ENCODE measurements around the gene NDUFS6. TPM values are rescaled to one million over a fixed set of nuclear protein-coding genes. Genes with fewer than 3 reads are reported as not detected.

The NDUFS6 gene
- total RNA-seq, 6 experiments from 2014 or later, result 33.7 to 55.7 (median 46.2) TPM

GRCh38 chr5:1771149-1772065, 29.8 kb upstream of the NDUFS6 start:
- no peak overlapping the region for H3K27ac Mint-ChIP-seq
- H3K27me3 Mint-ChIP-seq (ENCODE audit: insufficient read depth), result peaks cover 20% of the 10 kb centered on the region
- no peaks in the 10 kb centered on the region for H3K9me3 Mint-ChIP-seq
- TF ChIP-seq, protein P1, sequence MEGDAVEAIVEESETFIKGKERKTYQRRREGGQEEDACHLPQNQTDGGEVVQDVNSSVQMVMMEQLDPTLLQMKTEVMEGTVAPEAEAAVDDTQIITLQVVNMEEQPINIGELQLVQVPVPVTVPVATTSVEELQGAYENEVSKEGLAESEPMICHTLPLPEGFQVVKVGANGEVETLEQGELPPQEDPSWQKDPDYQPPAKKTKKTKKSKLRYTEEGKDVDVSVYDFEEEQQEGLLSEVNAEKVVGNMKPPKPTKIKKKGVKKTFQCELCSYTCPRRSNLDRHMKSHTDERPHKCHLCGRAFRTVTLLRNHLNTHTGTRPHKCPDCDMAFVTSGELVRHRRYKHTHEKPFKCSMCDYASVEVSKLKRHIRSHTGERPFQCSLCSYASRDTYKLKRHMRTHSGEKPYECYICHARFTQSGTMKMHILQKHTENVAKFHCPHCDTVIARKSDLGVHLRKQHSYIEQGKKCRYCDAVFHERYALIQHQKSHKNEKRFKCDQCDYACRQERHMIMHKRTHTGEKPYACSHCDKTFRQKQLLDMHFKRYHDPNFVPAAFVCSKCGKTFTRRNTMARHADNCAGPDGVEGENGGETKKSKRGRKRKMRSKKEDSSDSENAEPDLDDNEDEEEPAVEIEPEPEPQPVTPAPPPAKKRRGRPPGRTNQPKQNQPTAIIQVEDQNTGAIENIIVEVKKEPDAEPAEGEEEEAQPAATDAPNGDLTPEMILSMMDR (IDR thresholded peaks at IDR 0.05), result no peak
- H3K4me1 Mint-ChIP-seq (ENCODE audit: low read depth), result no peaks in the 10 kb centered on the region
- H3K36me3 Mint-ChIP-seq (ENCODE audit: low read depth), result no peaks in the 10 kb centered on the region
- no peak for DNase-seq
- H3K4me3 Mint-ChIP-seq, result no peak overlapping the region

DNA sequence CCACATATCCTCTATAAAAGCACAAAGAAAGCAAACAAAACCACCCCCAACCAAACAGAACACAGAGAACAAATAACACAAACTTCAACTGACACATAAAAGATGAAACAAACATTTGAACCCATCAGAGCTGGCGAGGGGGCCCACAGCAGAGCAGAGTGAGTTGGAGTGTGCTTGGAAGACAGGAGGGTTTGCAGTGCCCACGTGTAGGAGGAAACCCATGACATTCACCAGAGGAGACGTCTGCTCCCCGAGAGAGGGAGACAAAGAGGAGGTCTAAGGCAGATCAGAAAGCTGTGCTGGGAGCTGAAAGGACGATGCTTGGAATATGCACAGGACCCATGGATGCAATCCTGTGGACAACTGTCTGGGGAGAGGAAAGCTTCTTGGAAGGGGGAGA, 28.6 kb upstream of the NDUFS6 start:
- Mint-ChIP-seq H3K9me3 (no peaks in the 10 kb centered on the region), H3K36me3 (ENCODE audit: low read depth) (no peaks in the 10 kb centered on the region), H3K27me3 (ENCODE audit: insufficient read depth) (peaks cover 27% of the 10 kb centered on the region), H3K4me3 (no peak overlapping the region; the same call in 1 of the 2 replicates), H3K4me1 (ENCODE audit: low read depth) (no peaks in the 10 kb centered on the region), H3K27ac (no peak overlapping the region)
- TF ChIP-seq, protein P1 (IDR thresholded peaks at IDR 0.05), result peak; percentile 73
- peak; percentile 61 for DNase-seq

DNA sequence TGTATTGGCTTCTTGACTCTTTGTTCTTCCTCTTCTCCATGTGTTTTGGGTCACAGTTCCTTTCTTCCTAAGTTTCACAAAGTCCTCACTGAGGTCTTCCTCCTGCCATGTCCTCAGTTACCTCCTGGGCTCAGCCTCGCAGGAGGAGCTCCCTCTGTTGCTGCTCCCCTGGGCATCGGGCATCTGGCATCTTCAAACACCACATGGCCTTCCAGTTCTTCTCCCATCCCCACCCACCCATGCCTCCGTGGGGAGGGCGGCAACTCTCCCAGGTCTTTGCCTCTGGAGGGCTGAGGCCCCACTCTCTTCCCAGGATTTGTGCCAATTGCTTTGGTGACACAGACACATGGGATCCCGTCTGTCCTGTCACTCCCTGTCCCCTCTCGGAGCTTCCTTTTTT, 24.4 kb upstream of the NDUFS6 start:
- TF ChIP-seq, protein P1 (IDR thresholded peaks at IDR 0.05), result no peak
- no peak overlapping the region for H3K4me3 Mint-ChIP-seq
- no peaks in the 10 kb centered on the region for H3K36me3 Mint-ChIP-seq (ENCODE audit: low read depth)
- peaks cover 9% of the 10 kb centered on the region; the same call in 1 of the 2 replicates for H3K4me1 Mint-ChIP-seq (ENCODE audit: low read depth)
- H3K27ac Mint-ChIP-seq, result no peak overlapping the region
- H3K9me3 Mint-ChIP-seq, result no peaks in the 10 kb centered on the region
- DNase-seq, result no peak
- peaks cover 24% of the 10 kb centered on the region for H3K27me3 Mint-ChIP-seq (ENCODE audit: insufficient read depth)

- DNase-seq, result no peak
- H3K9me3 Mint-ChIP-seq, result no peaks in the 10 kb centered on the region
- H3K4me1 Mint-ChIP-seq (ENCODE audit: low read depth), result peaks cover 9% of the 10 kb centered on the region; the same call in 1 of the 2 replicates
- no peak overlapping the region for H3K27ac Mint-ChIP-seq
- H3K27me3 Mint-ChIP-seq (ENCODE audit: insufficient read depth), result peaks cover 22% of the 10 kb centered on the region
- TF ChIP-seq, protein P1 (IDR thresholded peaks at IDR 0.05), result no peak
- H3K36me3 Mint-ChIP-seq (ENCODE audit: low read depth), result no peaks in the 10 kb centered on the region
- no peak overlapping the region for H3K4me3 Mint-ChIP-seq
These were observed 23.7 kb upstream of the NDUFS6 start for GRCh38 chr5:1777281-1778137.

- no peaks in the 10 kb centered on the region for H3K36me3 Mint-ChIP-seq (ENCODE audit: low read depth)
- peaks cover 22% of the 10 kb centered on the region for H3K27me3 Mint-ChIP-seq (ENCODE audit: insufficient read depth)
- peaks cover 9% of the 10 kb centered on the region; the same call in 1 of the 2 replicates for H3K4me1 Mint-ChIP-seq (ENCODE audit: low read depth)
- H3K9me3 Mint-ChIP-seq, result no peaks in the 10 kb centered on the region
- H3K4me3 Mint-ChIP-seq, result no peak overlapping the region
- TF ChIP-seq, protein P1 (IDR thresholded peaks at IDR 0.05), result no peak
- no peak for DNase-seq
- H3K27ac Mint-ChIP-seq, result no peak overlapping the region
These were observed 22.8 kb upstream of the NDUFS6 start for GRCh38 chr5:1778138-1779020.

All from HFFc6 (cell line).